Mesendoderm (in vitro differentiated cells): ENCODE results near the gene UBE2E2.
A peak's percentile ranks its signal among the peaks of the same experiment; 100 is the strongest.

Experiments
- DNase-seq: peaks from one replicate; pipeline ENCODE4 v3.0.0; 2013
- H2AK5ac ChIP-seq: 2 replicates; pipeline ENCODE4 v1.6.1; 2013; ENCODE audit warnings: low read length, inconsistent platforms
- H2BK120ac ChIP-seq: 2 replicates; pipeline ENCODE4 v1.6.1; 2013; ENCODE audit warnings: low read depth, mild to moderate bottlenecking, low read length, moderate library complexity, mixed read lengths
- H2BK15ac ChIP-seq: replicated peaks from 2 replicates; pipeline ENCODE4 v1.6.1; 2013; ENCODE audit warnings: low read depth, mild to moderate bottlenecking, moderate library complexity
- H2BK5ac ChIP-seq: 2 replicates; pipeline ENCODE4 v1.6.1; 2013; ENCODE audit warnings: low read length, inconsistent platforms
- H3K18ac ChIP-seq: 2 replicates; pipeline ENCODE4 v1.6.1; 2013; ENCODE audit warnings: mild to moderate bottlenecking, low read length, mixed read lengths
- H3K23ac ChIP-seq: one replicate; pipeline ENCODE4 v1.6.1; 2013; ENCODE audit warnings: low read length
- H3K27ac ChIP-seq: 2 replicates; pipeline ENCODE4 v1.5.1; 2013; ENCODE audit warnings: low read depth, mild to moderate bottlenecking, inconsistent platforms, low read length, moderate library complexity
- H3K27me3 ChIP-seq: 2 replicates; pipeline ENCODE4 v1.6.1; 2013; ENCODE audit warnings: low read length, control low read depth, mild to moderate bottlenecking, inconsistent platforms; ENCODE audit not compliant: insufficient read depth, poor library complexity
- H3K36me3 ChIP-seq: 2 replicates; pipeline ENCODE4 v1.6.1; 2013; ENCODE audit warnings: low read length, inconsistent platforms; ENCODE audit not compliant: control insufficient read depth, insufficient read depth
- H3K4ac ChIP-seq: one replicate; pipeline ENCODE4 v1.6.1; 2013; ENCODE audit warnings: low read depth, mild to moderate bottlenecking, low read length, moderate library complexity
- H3K4me1 ChIP-seq: 2 replicates; pipeline ENCODE4 v1.6.1; 2013; ENCODE audit warnings: low read depth, low read length, inconsistent platforms; ENCODE audit not compliant: control insufficient read depth
- H3K4me2 ChIP-seq: 2 replicates; pipeline ENCODE4 v1.6.1; 2013; ENCODE audit warnings: low read length
- H3K4me3 ChIP-seq: 2 replicates; pipeline ENCODE4 v1.5.1; 2013; ENCODE audit warnings: mild to moderate bottlenecking, low read length
- H3K56ac ChIP-seq: one replicate; pipeline ENCODE4 v1.6.1; 2013; ENCODE audit warnings: low read length
- H3K79me1 ChIP-seq: 2 replicates; pipeline ENCODE4 v1.6.1; 2013; ENCODE audit warnings: low read length, inconsistent platforms
- H3K79me2 ChIP-seq: 2 replicates; pipeline ENCODE4 v1.6.1; 2013; ENCODE audit warnings: mild to moderate bottlenecking, low read length; ENCODE audit not compliant: control insufficient read depth, insufficient read depth
- H3K9ac ChIP-seq: 2 replicates; pipeline ENCODE4 v1.6.1; 2013; ENCODE audit warnings: low read length, inconsistent platforms
- H4K5ac ChIP-seq: one replicate; pipeline ENCODE4 v1.6.1; 2013; ENCODE audit warnings: low read length
- H4K8ac ChIP-seq: one replicate; pipeline ENCODE4 v1.6.1; 2013; ENCODE audit warnings: low read depth, mild to moderate bottlenecking, control low read depth, low read length, moderate library complexity
- whole genome bisulfite sequencing: extraction: QIAGEN DNeasy Blood & Tissue Kit; methylation state at CpG from one replicate; pipeline ENCODE4 v1.1.7; 2013; ENCODE audit warnings: low lambda C conversion rate, missing lambda C conversion rate; ENCODE audit not compliant: insufficient coverage; ENCODE audit errors: extremely low coverage; 5-methylcytosine and 5-hydroxymethylcytosine counted together

UBE2E2 gene

DNA sequence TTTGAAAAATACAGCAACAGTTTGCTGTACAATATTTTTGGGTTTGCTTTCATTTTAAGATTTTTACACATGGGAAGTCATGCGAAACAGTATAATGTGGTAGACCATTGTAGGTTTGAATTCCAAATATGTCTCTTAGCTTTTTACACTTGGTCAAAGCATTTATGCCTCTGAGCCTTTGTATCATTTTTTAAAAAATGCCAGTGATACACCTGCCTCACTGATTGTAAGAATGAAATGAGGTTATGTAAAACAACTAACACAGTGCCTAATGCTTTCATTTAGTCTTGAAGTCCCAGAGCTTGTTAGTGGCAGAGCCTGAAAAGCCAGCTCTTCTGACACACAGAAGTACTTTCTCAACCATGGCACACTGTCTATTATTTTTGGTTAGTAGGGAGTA lies 202.0 kb downstream of the UBE2E2 start:
- no peak overlapping the region for H3K4ac ChIP-seq
- no peak overlapping the region for H4K5ac ChIP-seq
- H3K4me1 ChIP-seq, result no peaks in the 10 kb centered on the region
- H2BK15ac ChIP-seq, result peak overlapping the region; percentile 36
- H3K79me1 ChIP-seq, result no peaks in the 10 kb centered on the region
- H3K56ac ChIP-seq, result no peak overlapping the region
- no peak overlapping the region for H4K8ac ChIP-seq
- H3K27me3 ChIP-seq, result no peaks in the 10 kb centered on the region
- no CpG with 5 or more reads among the region's 1 CpG for WGBS
- H3K18ac ChIP-seq, result no peak overlapping the region
- H3K23ac ChIP-seq, result no peak overlapping the region
- no peak overlapping the region for H3K4me2 ChIP-seq
- no peak overlapping the region for H3K9ac ChIP-seq
- no peak overlapping the region for H3K27ac ChIP-seq
- DNase-seq, result no peak
- H3K4me3 ChIP-seq, result no peak overlapping the region
- H2BK5ac ChIP-seq, result no peak overlapping the region
- no peak overlapping the region for H2BK120ac ChIP-seq
- H3K36me3 ChIP-seq, result no peaks in the 10 kb centered on the region
- no peaks in the 10 kb centered on the region for H3K79me2 ChIP-seq
- H2AK5ac ChIP-seq, result no peak overlapping the region

DNA sequence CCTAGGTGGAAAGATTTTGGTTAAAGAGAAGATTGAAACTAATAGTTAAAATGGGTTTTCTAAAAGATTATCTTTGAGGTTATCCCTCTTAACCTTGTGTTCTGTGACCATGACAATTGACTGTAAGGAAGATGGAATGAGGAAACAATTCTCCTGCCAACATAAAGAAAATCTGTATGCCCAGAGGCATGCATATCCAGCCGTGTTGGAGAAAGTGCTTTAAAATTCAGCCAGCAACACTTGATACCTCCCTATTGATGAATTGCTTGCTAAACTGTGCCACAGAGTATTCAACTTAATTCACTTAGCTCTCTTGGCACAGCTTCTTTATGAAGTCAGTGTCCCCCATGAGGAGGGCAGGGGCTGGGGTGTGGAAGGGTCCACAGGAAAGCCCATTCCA lies 203.5 kb downstream of the UBE2E2 start:
- Histone ChIP-seq H2BK5ac (no peak overlapping the region), H3K79me1 (no peaks in the 10 kb centered on the region), H3K4me2 (no peak overlapping the region), H3K4me3 (no peak overlapping the region), H2AK5ac (no peak overlapping the region), H3K4me1 (no peaks in the 10 kb centered on the region), H3K36me3 (no peaks in the 10 kb centered on the region), H3K18ac (no peak overlapping the region), H3K23ac (no peak overlapping the region), H3K27me3 (no peaks in the 10 kb centered on the region), H2BK120ac (no peak overlapping the region), H3K56ac (no peak overlapping the region), H2BK15ac (no peak overlapping the region), H4K8ac (no peak overlapping the region), H3K4ac (no peak overlapping the region), H3K27ac (no peak overlapping the region), H3K79me2 (no peaks in the 10 kb centered on the region), H4K5ac (no peak overlapping the region), H3K9ac (no peak overlapping the region)
- DNase-seq, result peak; percentile 30
- WGBS, result no CpG with 5 or more reads among the region's 1 CpG

DNA sequence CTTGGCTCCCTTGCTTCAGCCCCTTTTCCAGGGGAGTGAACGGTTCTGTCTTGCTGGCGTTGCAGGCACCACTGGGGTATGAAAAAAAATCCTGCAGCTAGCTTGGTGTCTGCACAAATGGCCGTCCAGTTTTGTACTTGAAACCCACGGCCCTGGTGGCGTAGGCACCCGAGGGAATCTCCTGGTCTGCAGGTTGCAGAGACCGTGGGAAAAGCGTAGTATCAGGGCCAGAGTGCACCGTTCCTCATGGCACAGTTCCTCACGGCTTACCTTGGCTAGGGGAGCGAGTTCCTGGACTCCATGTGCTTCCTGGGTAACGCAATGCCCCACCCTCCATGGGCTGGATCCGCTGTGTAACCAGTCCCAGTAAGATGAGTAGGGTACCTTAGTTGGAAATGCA lies 214.9 kb downstream of the UBE2E2 start:
- no peak overlapping the region for H2AK5ac ChIP-seq
- no peak overlapping the region for H3K27ac ChIP-seq
- H3K36me3 ChIP-seq, result no peaks in the 10 kb centered on the region
- WGBS, result no CpG with 5 or more reads among the region's 13 CpGs
- H2BK120ac ChIP-seq, result no peak overlapping the region
- H2BK5ac ChIP-seq, result no peak overlapping the region
- no peak overlapping the region for H3K4me2 ChIP-seq
- no peak overlapping the region for H3K56ac ChIP-seq
- H3K27me3 ChIP-seq, result no peaks in the 10 kb centered on the region
- H3K79me2 ChIP-seq, result no peaks in the 10 kb centered on the region
- H3K18ac ChIP-seq, result no peak overlapping the region
- H4K8ac ChIP-seq, result no peak overlapping the region
- H3K4me3 ChIP-seq, result no peak overlapping the region
- H3K9ac ChIP-seq, result no peak overlapping the region
- no peak overlapping the region for H3K23ac ChIP-seq
- H3K4ac ChIP-seq, result no peak overlapping the region
- H3K4me1 ChIP-seq, result no peaks in the 10 kb centered on the region
- H3K79me1 ChIP-seq, result peaks cover 3% of the 10 kb centered on the region
- DNase-seq, result no peak
- no peak overlapping the region for H4K5ac ChIP-seq
- no peak overlapping the region for H2BK15ac ChIP-seq

DNA sequence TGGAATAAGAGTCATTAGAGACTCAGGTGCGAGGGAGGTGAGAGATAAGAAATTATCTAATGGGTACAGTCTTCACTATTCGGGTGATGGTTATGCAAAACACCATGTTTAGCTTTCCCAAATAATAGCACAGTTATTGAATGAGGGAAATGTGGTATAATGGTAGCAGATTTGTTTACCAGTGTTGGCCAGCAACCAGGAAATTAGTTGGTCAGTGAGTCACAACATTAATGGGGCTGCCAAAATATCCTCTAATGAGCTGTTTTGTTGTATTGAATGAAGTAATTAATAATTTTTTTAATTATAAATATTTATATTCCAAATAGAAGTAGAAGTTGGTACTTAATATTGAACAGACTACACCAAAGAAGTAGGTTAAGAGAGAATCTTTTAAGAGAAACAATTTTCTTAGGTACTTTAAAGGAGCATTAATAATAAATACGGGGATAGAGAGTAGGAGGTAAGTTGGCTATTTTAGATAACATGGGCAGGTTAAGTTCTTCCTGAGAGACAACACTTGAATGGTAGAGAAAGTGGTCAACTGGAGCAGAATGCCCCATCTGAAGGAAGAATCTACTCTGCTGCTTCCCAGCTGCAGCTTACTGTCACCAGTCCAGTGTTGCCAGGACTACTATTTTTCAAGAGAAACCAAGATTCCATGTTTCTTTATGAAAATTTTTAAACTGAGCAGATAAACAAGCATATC lies 218.8 kb downstream of the UBE2E2 start:
- Histone ChIP-seq H3K18ac (no peak overlapping the region), H3K4me3 (no peak overlapping the region), H4K5ac (no peak overlapping the region), H3K23ac (no peak overlapping the region), H2BK5ac (no peak overlapping the region), H4K8ac (no peak overlapping the region), H2BK120ac (no peak overlapping the region), H3K36me3 (no peaks in the 10 kb centered on the region), H3K27me3 (no peaks in the 10 kb centered on the region), H3K79me2 (no peaks in the 10 kb centered on the region), H2AK5ac (no peak overlapping the region), H3K4me2 (no peak overlapping the region), H3K79me1 (no peaks in the 10 kb centered on the region), H3K27ac (no peak overlapping the region), H3K56ac (no peak overlapping the region), H3K9ac (no peak overlapping the region), H3K4ac (no peak overlapping the region), H3K4me1 (no peaks in the 10 kb centered on the region), H2BK15ac (no peak overlapping the region)
- DNase-seq, result no peak
- WGBS, result no CpG with 5 or more reads among the region's 3 CpGs

- Histone ChIP-seq H3K4me2 (no peak overlapping the region), H4K8ac (no peak overlapping the region), H3K9ac (no peak overlapping the region), H3K36me3 (no peaks in the 10 kb centered on the region), H3K79me1 (no peaks in the 10 kb centered on the region), H3K79me2 (no peaks in the 10 kb centered on the region), H3K18ac (no peak overlapping the region), H3K23ac (no peak overlapping the region), H2BK15ac (no peak overlapping the region), H3K27me3 (no peaks in the 10 kb centered on the region), H3K4me1 (no peaks in the 10 kb centered on the region), H3K4me3 (no peak overlapping the region), H3K27ac (no peak overlapping the region), H3K4ac (no peak overlapping the region), H2AK5ac (no peak overlapping the region), H4K5ac (no peak overlapping the region), H3K56ac (no peak overlapping the region), H2BK120ac (no peak overlapping the region), H2BK5ac (no peak overlapping the region)
- no peak for DNase-seq
These were observed 219.4 kb downstream of the UBE2E2 start for GRCh38 chr3:23422517-23422851.

- Histone ChIP-seq H2BK15ac (no peak overlapping the region), H3K36me3 (no peaks in the 10 kb centered on the region), H3K9ac (no peak overlapping the region), H2AK5ac (no peak overlapping the region), H3K4me2 (no peak overlapping the region), H3K79me1 (no peaks in the 10 kb centered on the region), H3K27me3 (no peaks in the 10 kb centered on the region), H3K27ac (no peak overlapping the region), H3K79me2 (no peaks in the 10 kb centered on the region), H3K18ac (no peak overlapping the region), H4K5ac (no peak overlapping the region), H3K56ac (no peak overlapping the region), H3K4me3 (no peak overlapping the region), H4K8ac (no peak overlapping the region), H3K4me1 (no peaks in the 10 kb centered on the region), H3K23ac (no peak overlapping the region), H3K4ac (no peak overlapping the region), H2BK120ac (no peak overlapping the region), H2BK5ac (no peak overlapping the region)
- DNase-seq, result no peak
- WGBS, result no CpG with 5 or more reads among the region's 3 CpGs
These were observed 222.3 kb downstream of the UBE2E2 start for GRCh38 chr3:23425410-23425809.
